ENCODE measurements around the gene ACSL5. TPM values are rescaled to one million over a fixed set of nuclear protein-coding genes. Genes with fewer than 3 reads are reported as not detected.
"Not testable (repeated sequence)": the region's sequence is repeated elsewhere in the genome, so short reads cannot be mapped to it uniquely, and the experiment has no call there.

The ACSL5 gene
- total and polyA plus RNA-seq, 4 donors = 15.0 to 201 (median 43.5) TPM

- Histone ChIP-seq H3K9ac (ENCODE audit: low read depth in 1 of 2, low read length in 2 of 2) (no peak overlapping the region), H3K4me1 (ENCODE audit: control insufficient read depth in 4 of 4, insufficient read depth in 4 of 4, low read length in 3 of 4) (peaks cover 20 to 62% (median 45%) of the 10 kb centered on the region in 4 donors)
- 76% methylated on average over 2 of the region's 2 CpGs for WGBS
Measured at GRCh38 chr10:112384141-112384540, 10.2 kb downstream of the ACSL5 start.

GRCh38 chr10:112385201-112385600, 11.3 kb downstream of the ACSL5 start:
- Histone ChIP-seq H3K4me3 (ENCODE audit: low read depth in 1 of 3, low read length in 3 of 3) (no peak overlapping the region), H3K9me3 (ENCODE audit: control insufficient read depth in 4 of 4, low read length in 3 of 4) (no peaks in the 10 kb centered on the region), H3K27me3 (ENCODE audit: control insufficient read depth in 4 of 4, insufficient read depth in 4 of 4, low read length in 3 of 4) (no peaks in the 10 kb centered on the region), H3K27ac (ENCODE audit: low read depth in 1 of 2, low read length in 2 of 2) (no peak overlapping the region), H3K9ac (ENCODE audit: low read depth in 1 of 2, low read length in 2 of 2) (no peak overlapping the region), H3K4me1 (ENCODE audit: control insufficient read depth in 4 of 4, insufficient read depth in 4 of 4, low read length in 3 of 4) (peaks cover 15 to 61% (median 39%) of the 10 kb centered on the region in 4 donors), H3K36me3 (ENCODE audit: control insufficient read depth in 4 of 4, insufficient read depth in 3 of 4, low read depth in 1 of 4, low read length in 3 of 4) (peaks cover 0 to 5% (median 3%) of the 10 kb centered on the region in 4 donors)
- WGBS = 84% methylated on average over 4 of the region's 4 CpGs
- no peak for DNase-seq (ENCODE audit: low spot score)
- TF ChIP-seq SP1 (IDR thresholded peaks at IDR 0.05) = no peak
- no peak for TF ChIP-seq HNF4G (IDR thresholded peaks at IDR 0.05)
- TF ChIP-seq, protein P1, sequence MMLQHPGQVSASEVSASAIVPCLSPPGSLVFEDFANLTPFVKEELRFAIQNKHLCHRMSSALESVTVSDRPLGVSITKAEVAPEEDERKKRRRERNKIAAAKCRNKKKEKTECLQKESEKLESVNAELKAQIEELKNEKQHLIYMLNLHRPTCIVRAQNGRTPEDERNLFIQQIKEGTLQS (IDR thresholded peaks at IDR 0.05) = no peak
- no peak for TF ChIP-seq MAX (IDR thresholded peaks at IDR 0.05)
- no peak for TF ChIP-seq RAD21 (IDR thresholded peaks at IDR 0.05)
- TF ChIP-seq CTCF (IDR thresholded peaks at IDR 0.05; ENCODE audit: low read depth, low read length, missing input control) = no peak
- TF ChIP-seq TAF1 (conservative IDR thresholded peaks at IDR 0.05) = no peak

More at GRCh38 chr10:112384141-112384540, 10.2 kb downstream of the ACSL5 start:
- Histone ChIP-seq H3K27me3 (ENCODE audit: control insufficient read depth in 4 of 4, insufficient read depth in 4 of 4, low read length in 3 of 4) (no peaks in the 10 kb centered on the region), H3K4me3 (ENCODE audit: low read depth in 1 of 3, low read length in 3 of 3) (no peak overlapping the region), H3K27ac (ENCODE audit: low read depth in 1 of 2, low read length in 2 of 2) (no peak overlapping the region), H3K9me3 (ENCODE audit: control insufficient read depth in 4 of 4, low read length in 3 of 4) (no peaks in the 10 kb centered on the region), H3K36me3 (ENCODE audit: control insufficient read depth in 4 of 4, insufficient read depth in 3 of 4, low read depth in 1 of 4, low read length in 3 of 4) (peaks cover 0 to 5% (median 3%) of the 10 kb centered on the region in 4 donors)
- DNase-seq (ENCODE audit: low spot score) = no peak
- no peak for TF ChIP-seq REST (IDR thresholded peaks at IDR 0.05)

DNA sequence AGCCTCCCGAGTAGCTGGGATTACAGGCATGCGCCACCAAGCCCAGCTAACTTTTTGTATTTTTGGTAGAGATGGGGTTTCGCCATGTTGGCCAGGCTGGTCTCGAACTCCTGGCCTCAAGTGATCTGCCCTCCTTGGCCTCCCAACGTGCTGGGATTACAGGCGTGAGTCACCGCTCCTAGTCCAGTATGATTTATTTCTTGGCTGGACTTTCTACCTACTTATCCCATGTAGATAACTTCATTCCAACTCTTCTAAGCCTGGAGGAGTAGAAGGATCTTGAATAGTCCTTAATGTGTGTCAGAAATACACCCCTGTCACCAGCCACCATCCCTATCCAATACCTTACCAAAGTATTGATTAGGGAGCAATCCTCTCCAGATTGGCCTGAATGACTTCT, 14.1 kb downstream of the ACSL5 start:
- not testable (repeated sequence) for H3K36me3 ChIP-seq (ENCODE audit: control insufficient read depth in 4 of 4, insufficient read depth in 3 of 4, low read depth in 1 of 4, low read length in 3 of 4); DNase-seq (ENCODE audit: low spot score); H3K9ac ChIP-seq (ENCODE audit: low read depth in 1 of 2, low read length in 2 of 2); H3K27me3 ChIP-seq (ENCODE audit: control insufficient read depth in 4 of 4, insufficient read depth in 4 of 4, low read length in 3 of 4); H3K9me3 ChIP-seq (ENCODE audit: control insufficient read depth in 4 of 4, low read length in 3 of 4); H3K4me3 ChIP-seq (ENCODE audit: low read depth in 1 of 3, low read length in 3 of 3)
- WGBS = 88% methylated on average over 7 of the region's 7 CpGs
- H3K27ac ChIP-seq (ENCODE audit: low read depth in 1 of 2, low read length in 2 of 2) = peak overlapping the region; percentile 53 to 78
- H3K4me1 ChIP-seq (ENCODE audit: control insufficient read depth in 4 of 4, insufficient read depth in 4 of 4, low read length in 3 of 4) = peaks cover 17 to 60% (median 50%) of the 10 kb centered on the region in 4 donors

Data from liver (tissue), 9 donors.